HepG2 (cell line): Measurements from ENCODE around the gene ADAMTS15. TPM values are rescaled to one million over a fixed set of nuclear protein-coding genes. Genes with fewer than 3 reads are reported as not detected.
A peak's percentile ranks its signal among the peaks of the same experiment; 100 is the strongest.

Source experiments
- ATAC-seq: fragments of 200-7000 bp; cut with Tn5 transposase; 3 replicates; pipeline ENCODE4 v1.9.1; 2020; ENCODE audit warnings: mild to moderate bottlenecking, moderate library complexity
- BruUV-seq: library from RNA; stranded (reverse); fragments of 400-500 nt; replicated peaks from 2 replicates; lab custom pipeline; 2021; lab: Mats Ljungman, UMichigan
- CTCF ChIA-PET: fragments of 300-600 bp; formaldehyde crosslinking; extraction: SDS; loops from one replicate; lab custom pipeline; 2021; ENCODE audit warnings: low total read pairs, inconsistent platforms, low intra/inter-chr PET ratio; lab: Yijun Ruan, JAX
- POLR2A ChIA-PET: fragments of 350-600 bp; sonication (Branson Sonifier 250); formaldehyde crosslinking; loops from one replicate; lab custom pipeline; 2020; ENCODE audit warnings: antibody characterized with exemption, inconsistent platforms; lab: Yijun Ruan, JAX
- DNase-seq: peaks from one replicate; pipeline ENCODE4 v3.0.0-alpha.2; 2015; ENCODE audit warnings: low spot score
- FAIRE-seq: peaks from 3 replicates; lab custom pipeline; 2011; peaks lifted over from hg19 to GRCh38; lab: Jason Lieb, UNC
- H2AFZ ChIP-seq: one replicate; pipeline ENCODE4 v1.6.1; 2011; ENCODE audit warnings: low read length, inconsistent platforms
- H3K27ac ChIP-seq: fragments of 300-600 bp; 3 replicates; pipeline ENCODE4 v1.8.0; 2011; ENCODE audit warnings: mixed run types, mild to moderate bottlenecking, mixed read lengths, low read length, inconsistent platforms; ENCODE audit not compliant: insufficient read depth; ENCODE audit errors: extremely low read length
- H3K27me3 ChIP-seq, 2 experiments: fragments of 200-600 bp in 1 of 2; 2 replicates in 1 of 2; 3 replicates in 1 of 2; pipeline versions ENCODE4 v1.6.0 to v1.8.0; 2011; ENCODE audit warnings: low read length in 2 of 2, mild to moderate bottlenecking in 2 of 2, moderate library complexity in 2 of 2, inconsistent platforms in 1 of 2; ENCODE audit not compliant: insufficient read depth in 2 of 2, control insufficient read depth in 1 of 2
- H3K36me3 ChIP-seq, 2 experiments: fragments of 200-600 bp in 1 of 2; replicated peaks in 1 of 2; 2 replicates in 1 of 2; 3 replicates in 1 of 2; pipeline versions ENCODE4 v1.5.1 to v1.8.0; 2011; ENCODE audit warnings: low read length in 2 of 2, inconsistent platforms in 1 of 2; ENCODE audit not compliant: insufficient read depth in 2 of 2, control insufficient read depth in 1 of 2
- H3K4me1 ChIP-seq: 2 replicates; pipeline ENCODE4 v1.5.1; 2012; ENCODE audit warnings: low read length, inconsistent platforms; ENCODE audit not compliant: insufficient read depth
- H3K4me2 ChIP-seq: 2 replicates; pipeline ENCODE4 v1.6.0; 2011; ENCODE audit warnings: low read depth, low read length, inconsistent platforms
- H3K4me3 ChIP-seq, 3 experiments: fragments of 200-600 bp in 1 of 3; sonication (generic), shearing (Covaris generic) in 1 of 3; replicated peaks in 1 of 3; 2 replicates each; pipeline ENCODE4 v1.5.1; 2011 to 2016; ENCODE audit warnings: low read length in 3 of 3, inconsistent platforms in 2 of 3, low read depth in 2 of 3, mild to moderate bottlenecking in 2 of 3, control low read depth in 1 of 3, mixed read lengths in 1 of 3; ENCODE audit not compliant: insufficient read depth in 1 of 3
- H3K79me2 ChIP-seq: one replicate; pipeline ENCODE4 v1.6.1; 2011; ENCODE audit warnings: low read length, inconsistent platforms; ENCODE audit not compliant: insufficient read depth
- H3K9ac ChIP-seq: 2 replicates; pipeline ENCODE4 v1.6.0; 2011; ENCODE audit warnings: mild to moderate bottlenecking, low read depth, low read length, inconsistent platforms; ENCODE audit not compliant: insufficient read depth
- H3K9me3 ChIP-seq: 2 replicates; pipeline ENCODE4 v1.5.1; 2012; ENCODE audit warnings: mild to moderate bottlenecking, low read length
- H4K20me1 ChIP-seq: 2 replicates; pipeline ENCODE4 v1.6.0; 2011; ENCODE audit warnings: inconsistent platforms, mild to moderate bottlenecking, low read length, moderate library complexity; ENCODE audit not compliant: insufficient read depth
- GPN1 ChIP-seq: sonication (generic); formaldehyde crosslinking; IDR thresholded peaks from 2 replicates; pipeline ENCODE4 v1.5.1; 2020; ENCODE audit warnings: missing genetic modification reagents, borderline replicate concordance
- KDM3A ChIP-seq: IDR thresholded peaks from 2 replicates; pipeline ENCODE4 v1.6.1; 2018; ENCODE audit warnings: low read depth, missing compliant biosample characterization
- MED1 ChIP-seq: sonication (generic); formaldehyde crosslinking; IDR thresholded peaks from 2 replicates; pipeline ENCODE4 v1.4.0; 2020; ENCODE audit warnings: missing genetic modification reagents
- MTA1 ChIP-seq: sonication (generic); formaldehyde crosslinking; IDR thresholded peaks from 2 replicates; pipeline ENCODE4 v1.4.0; 2020; ENCODE audit warnings: missing genetic modification reagents, mild to moderate bottlenecking, borderline replicate concordance
- NFIB ChIP-seq: sonication (generic); formaldehyde crosslinking; IDR thresholded peaks from 2 replicates; pipeline ENCODE4 v1.9.0; 2021; ENCODE audit warnings: missing genetic modification reagents, mild to moderate bottlenecking, borderline replicate concordance
- RFX3 ChIP-seq: IDR thresholded peaks from 2 replicates; pipeline ENCODE4 v1.6.1; 2016; ENCODE audit warnings: missing biosample characterization, missing genetic modification reagents
- XRCC5 ChIP-seq: fragments of 200-400 bp; formaldehyde crosslinking; optimal IDR thresholded peaks from 2 replicates; pipeline ENCODE3; 2017; ENCODE audit warnings: mild to moderate bottlenecking, low read length
- ZFP82 ChIP-seq: sonication (generic); formaldehyde crosslinking; IDR thresholded peaks from 2 replicates; pipeline ENCODE4 v1.5.1; 2020; ENCODE audit warnings: mild to moderate bottlenecking, missing genetic modification reagents, borderline replicate concordance
- ZNF142 ChIP-seq: sonication (generic); formaldehyde crosslinking; IDR thresholded peaks from 2 replicates; pipeline ENCODE4 v1.4.0; 2020; ENCODE audit warnings: missing genetic modification reagents
- ZNF30 ChIP-seq: sonication (generic); formaldehyde crosslinking; IDR thresholded peaks from 2 replicates; pipeline ENCODE4 v1.5.0; 2020; ENCODE audit warnings: mild to moderate bottlenecking, missing genetic modification reagents
- ZNF687 ChIP-seq: sonication (generic); formaldehyde crosslinking; IDR thresholded peaks from 2 replicates; pipeline ENCODE4 v1.5.1; 2020; ENCODE audit warnings: mild to moderate bottlenecking, missing genetic modification reagents, moderate library complexity
- WGBS: methylation state at CpG from one replicate; pipeline ENCODE4 v1.1.6; 2017; ENCODE audit warnings: low lambda C conversion rate; 5-methylcytosine and 5-hydroxymethylcytosine counted together
- in situ Hi-C: cut with HindIII; loops from 2 replicates; pipeline ENCODE4 v1.10.0; 2017; ENCODE audit warnings: low pct_unique_long_range_greater_than_20kb; ENCODE audit not compliant: extremely low pct_ligation_motif_present
- intact Hi-C: fragments of 100-400 bp; cut with micrococcal nuclease; formaldehyde crosslinking; loops from one replicate; pipeline ENCODE4 v1.10.0; 2022; ENCODE audit not compliant: unreplicated experiment
- polyA plus RNA-seq, 8 experiments: library from polyadenylated mRNA; depleted of rRNA in 3 of 8; stranded (reverse) in 7 of 8; unstranded in 1 of 8; fragments of >200 nt; fragmentation: Illumina TruSeq in 4 of 8; extraction: Trizol in 4 of 8; gene quantifications; 2 replicates each; pipeline versions ENCODE4 v1.2.1 to v1.2.3, GENCODE V29; 2011 to 2016; ENCODE audit warnings: low read depth in 4 of 8, missing spikeins in 1 of 8, mixed read lengths in 1 of 8; ENCODE audit not compliant: insufficient read depth in 1 of 8
- total RNA-seq, 5 experiments: library from RNA; depleted of rRNA; stranded (reverse); fragments of >200 nt; fragmentation: Illumina TruSeq; extraction: Trizol; gene quantifications; 2 replicates each; pipeline ENCODE4 v1.2.3, GENCODE V29; 2016; ENCODE audit warnings: low read depth in 1 of 5

Gene ADAMTS15
- total and polyA plus RNA-seq, 2 of the 13 experiments (the other 11 are each of a cell fraction or from before 2014, with no cell fraction given), result 0.01 to 0.02 TPM

GRCh38 chr11:130487924-130488815, 39.7 kb downstream of the ADAMTS15 start (continued):
- TF ChIP-seq ZNF687 (CRISPR knock-in tag), result peak; percentile 32
- TF ChIP-seq KDM3A (CRISPR knock-in tag), result no peak
- TF ChIP-seq ZNF30 (CRISPR knock-in tag), result no peak
- TF ChIP-seq MED1 (CRISPR knock-in tag), result no peak

- H3K4me1 ChIP-seq, result peaks cover 15% of the 10 kb centered on the region
- no peaks in the 10 kb centered on the region for H4K20me1 ChIP-seq
- intact Hi-C loops (no loop called here), in situ Hi-C loops (no loop called here)
- no peak overlapping the region for H3K9ac ChIP-seq
- H3K27ac ChIP-seq, result no peak overlapping the region
- H3K9me3 ChIP-seq, result no peaks in the 10 kb centered on the region
- no peak for DNase-seq
- no peak overlapping the region for H3K4me3 ChIP-seq
- ATAC-seq, result no peak
- ChIA-PET CTCF (no interaction called here), POLR2A (no interaction called here)
- H3K79me2 ChIP-seq, result no peaks in the 10 kb centered on the region
- no TSS peak for BruUV-seq
- no peak overlapping the region for H3K4me2 ChIP-seq
- no peaks in the 10 kb centered on the region; a peak in 1 of 5 replicates for H3K27me3 ChIP-seq
- H3K36me3 ChIP-seq, result no peaks in the 10 kb centered on the region
- 45% methylated on average over 5 of the region's 5 CpGs for WGBS
- H2AFZ ChIP-seq, result no peak overlapping the region
- no peak for FAIRE-seq
- no peak for TF ChIP-seq RFX3 (CRISPR knock-in tag)
- no peak for TF ChIP-seq ZFP82 (CRISPR knock-in tag)
- TF ChIP-seq ZNF142 (CRISPR knock-in tag), result no peak
- no peak for TF ChIP-seq MTA1 (CRISPR knock-in tag)
- TF ChIP-seq XRCC5, result no peak
- TF ChIP-seq GPN1 (CRISPR knock-in tag), result no peak
- no peak for TF ChIP-seq NFIB
Observed at GRCh38 chr11:130488848-130489584, 40.6 kb downstream of the ADAMTS15 start.
